Body of pancreas (tissue), 4 donors: ENCODE measurements around the gene ZNF594. TPM values are rescaled to one million over a fixed set of nuclear protein-coding genes. Genes with fewer than 3 reads are reported as not detected.
"Not testable (repeated sequence)": the region's sequence is repeated elsewhere in the genome, so short reads cannot be mapped to it uniquely, and the experiment has no call there.

ENCODE experiments used
- ATAC-seq: fragments of 150-250 bp; one replicate; pipeline ENCODE4 v1.9.1; 2016
- DNase-seq, 4 donors: peaks; one replicate each; pipeline ENCODE4 v3.0.0-alpha.2; 2019
- H3K27ac ChIP-seq, 4 donors: fragments of 200-600 bp; sonication (generic); 1 replicate in 3 of 4; 2 replicates in 1 of 4; pipeline versions ENCODE4 v1.5.1 to v1.6.1; 2016 to 2019; ENCODE audit warnings: mild to moderate bottlenecking in 1 of 4, mixed read lengths in 1 of 4, moderate library complexity in 1 of 4
- H3K27me3 ChIP-seq, 2 donors: fragments of 200-600 bp; sonication (generic); one replicate each; pipeline ENCODE4 v1.6.0; 2016; ENCODE audit warnings: mild to moderate bottlenecking in 1 of 2
- H3K36me3 ChIP-seq, 2 donors: fragments of 200-600 bp; sonication (generic); replicated peaks in 1 of 2; 2 replicates each; pipeline ENCODE4 v1.5.1; 2016; ENCODE audit warnings: low read depth in 2 of 2; ENCODE audit not compliant: insufficient read depth in 1 of 2
- H3K4me1 ChIP-seq: fragments of 200-600 bp; sonication (generic); one replicate; pipeline ENCODE4 v1.6.0; 2016
- H3K4me3 ChIP-seq, 2 donors: fragments of 200-600 bp; sonication (generic); 1 replicate in 1 of 2; 2 replicates in 1 of 2; pipeline ENCODE4 v1.5.1; 2016 to 2019
- H3K9me3 ChIP-seq, 3 donors: fragments of 200-600 bp; sonication (generic); 1 replicate in 2 of 3; 2 replicates in 1 of 3; pipeline ENCODE4 v1.5.1; 2016
- POLR2A ChIP-seq, 3 donors: fragments of 450-650 bp; IDR thresholded peaks; one replicate each; pipeline ENCODE4 v1.6.1; 2016; ENCODE audit warnings: antibody characterized with exemption in 3 of 3, mild to moderate bottlenecking in 2 of 3
- WGBS, 2 donors: methylation state at CpG; one replicate each; pipeline ENCODE4 v1.1.5; 2017; 5-methylcytosine and 5-hydroxymethylcytosine counted together
- intact Hi-C: fragments of 100-400 bp; cut with DNase I; formaldehyde crosslinking; loops from one replicate; pipeline ENCODE4 v1.15.1; 2023
- total RNA-seq, 2 donors: library from RNA; depleted of rRNA; stranded (reverse); fragments of >200 nt; gene quantifications; one replicate each; pipeline ENCODE4 v1.1.0, GENCODE V29; 2016
- TF ChIP-seq, protein P1 (sequence below), 7 experiments: fragments of 450-650 bp in 4 of 7; fragments of 200-600 bp in 3 of 7; sonication (generic) in 3 of 7; IDR thresholded peaks; one replicate each; pipeline ENCODE4 v1.5.1; 2016 to 2019; ENCODE audit warnings: antibody characterized with exemption in 7 of 7

Gene ZNF594
- total RNA-seq, 2 donors from 2014 or later = 4.4 to 6.9 TPM

DNA sequence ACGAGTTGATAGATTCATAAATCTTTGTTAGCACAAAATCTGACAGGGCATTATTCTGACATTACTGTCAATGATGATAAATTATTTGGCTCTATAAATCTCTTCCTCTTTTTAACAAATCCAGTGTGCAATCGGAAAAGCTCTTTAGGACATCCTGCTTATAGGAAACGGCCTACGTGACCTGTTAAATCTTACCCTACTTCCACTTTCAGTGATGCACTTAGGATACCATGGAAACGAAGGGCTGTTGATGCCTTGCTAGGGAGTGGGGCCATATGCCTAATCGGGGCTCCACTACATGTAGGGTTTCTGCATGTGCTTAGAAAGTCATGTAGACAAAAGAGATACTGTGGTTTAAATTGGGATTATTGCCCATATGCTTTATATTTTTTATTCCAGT, 27.2 kb downstream of the ZNF594 start:
- intact Hi-C loops = no loop called here
- Histone ChIP-seq H3K27ac (no peak overlapping the region), H3K36me3 (no peaks in the 10 kb centered on the region), H3K4me1 (no peaks in the 10 kb centered on the region), H3K27me3 (no peaks in the 10 kb centered on the region), H3K9me3 (no peaks in the 10 kb centered on the region), H3K4me3 (no peak overlapping the region)
- DNase-seq (no peak), ATAC-seq (no peak)
- TF ChIP-seq, protein P1, sequence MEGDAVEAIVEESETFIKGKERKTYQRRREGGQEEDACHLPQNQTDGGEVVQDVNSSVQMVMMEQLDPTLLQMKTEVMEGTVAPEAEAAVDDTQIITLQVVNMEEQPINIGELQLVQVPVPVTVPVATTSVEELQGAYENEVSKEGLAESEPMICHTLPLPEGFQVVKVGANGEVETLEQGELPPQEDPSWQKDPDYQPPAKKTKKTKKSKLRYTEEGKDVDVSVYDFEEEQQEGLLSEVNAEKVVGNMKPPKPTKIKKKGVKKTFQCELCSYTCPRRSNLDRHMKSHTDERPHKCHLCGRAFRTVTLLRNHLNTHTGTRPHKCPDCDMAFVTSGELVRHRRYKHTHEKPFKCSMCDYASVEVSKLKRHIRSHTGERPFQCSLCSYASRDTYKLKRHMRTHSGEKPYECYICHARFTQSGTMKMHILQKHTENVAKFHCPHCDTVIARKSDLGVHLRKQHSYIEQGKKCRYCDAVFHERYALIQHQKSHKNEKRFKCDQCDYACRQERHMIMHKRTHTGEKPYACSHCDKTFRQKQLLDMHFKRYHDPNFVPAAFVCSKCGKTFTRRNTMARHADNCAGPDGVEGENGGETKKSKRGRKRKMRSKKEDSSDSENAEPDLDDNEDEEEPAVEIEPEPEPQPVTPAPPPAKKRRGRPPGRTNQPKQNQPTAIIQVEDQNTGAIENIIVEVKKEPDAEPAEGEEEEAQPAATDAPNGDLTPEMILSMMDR (IDR thresholded peaks at IDR 0.05) = no peak
- TF ChIP-seq POLR2A (IDR thresholded peaks at IDR 0.05) = no peak
- 58 to 74% methylated on average over 6 of the region's 6 CpGs for WGBS, 2 donors

DNA sequence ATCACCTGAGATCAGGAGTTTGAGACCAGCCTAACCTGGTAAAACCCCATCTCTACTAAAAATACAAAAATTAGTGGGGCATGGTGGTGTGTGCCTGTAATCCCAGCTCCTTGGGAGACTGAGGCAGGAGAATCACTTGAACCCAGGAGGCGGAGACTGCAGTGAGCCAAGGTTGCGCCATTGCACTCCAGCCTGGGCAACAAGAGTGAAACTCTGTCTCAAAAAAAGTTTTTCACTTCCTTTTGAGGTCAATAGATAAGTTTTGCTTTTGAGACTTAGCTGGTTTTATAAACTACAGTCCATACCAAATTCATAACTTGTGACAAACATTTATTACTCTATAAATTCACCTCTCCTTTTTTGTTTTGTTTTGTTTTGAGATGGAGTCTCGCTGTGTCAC, 29.9 kb downstream of the ZNF594 start:
- H3K9me3 ChIP-seq, H3K36me3 ChIP-seq, intact Hi-C loops, H3K27ac ChIP-seq, H3K4me3 ChIP-seq, DNase-seq, H3K4me1 ChIP-seq, H3K27me3 ChIP-seq, ATAC-seq: not testable (repeated sequence)
- WGBS, 2 donors = 75 to 83% methylated on average over 3 of the region's 3 CpGs

DNA sequence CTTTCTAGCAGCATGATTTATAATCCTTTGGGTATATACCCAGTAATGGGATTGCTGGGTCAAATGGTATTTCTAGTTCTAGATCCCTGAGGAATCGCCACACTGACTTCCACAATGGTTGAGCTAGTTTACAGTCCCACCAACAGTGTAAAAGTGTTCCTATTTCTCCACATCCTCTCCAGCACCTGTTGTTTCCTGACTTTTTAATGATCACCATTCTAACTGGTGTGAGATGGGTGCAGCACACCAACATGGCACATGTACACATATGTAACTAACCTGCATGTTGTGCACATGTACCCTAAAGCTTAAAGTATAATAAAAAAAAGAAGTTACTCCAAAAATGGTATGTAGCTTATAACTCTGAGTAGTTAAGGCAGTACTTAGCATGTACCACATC, 31.0 kb downstream of the ZNF594 start:
- 80 to 100% methylated on average over 1 of the region's 1 CpG for WGBS, 2 donors
- H3K9me3 ChIP-seq, H3K27me3 ChIP-seq, ATAC-seq, DNase-seq, H3K4me1 ChIP-seq, intact Hi-C loops, H3K36me3 ChIP-seq, H3K4me3 ChIP-seq, H3K27ac ChIP-seq: not testable (repeated sequence)

DNA sequence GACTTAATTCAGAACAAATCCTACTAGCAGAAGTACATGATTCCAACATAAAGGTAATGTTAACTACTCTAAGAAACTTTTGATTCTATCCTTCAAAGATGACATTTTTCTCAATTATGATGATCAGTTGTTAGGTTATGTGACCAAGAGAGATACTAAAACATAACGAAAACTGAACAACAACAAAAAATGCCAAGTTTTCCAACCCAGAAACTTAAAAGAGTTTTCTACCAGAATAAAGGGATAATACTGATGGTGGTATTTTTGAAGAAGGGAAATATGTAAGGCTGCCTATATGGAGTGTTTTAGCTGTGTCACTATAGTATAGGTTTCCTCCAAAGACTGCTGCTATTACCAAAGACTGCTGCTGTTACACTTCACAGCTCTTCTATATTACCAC, 45.5 kb downstream of the ZNF594 start:
- intact Hi-C loops, H3K36me3 ChIP-seq, H3K4me3 ChIP-seq, H3K27me3 ChIP-seq, H3K4me1 ChIP-seq, ATAC-seq, H3K27ac ChIP-seq, DNase-seq, H3K9me3 ChIP-seq: not testable (repeated sequence)
- 45 to 83% methylated on average over 1 of the region's 1 CpG for WGBS, 2 donors

DNA sequence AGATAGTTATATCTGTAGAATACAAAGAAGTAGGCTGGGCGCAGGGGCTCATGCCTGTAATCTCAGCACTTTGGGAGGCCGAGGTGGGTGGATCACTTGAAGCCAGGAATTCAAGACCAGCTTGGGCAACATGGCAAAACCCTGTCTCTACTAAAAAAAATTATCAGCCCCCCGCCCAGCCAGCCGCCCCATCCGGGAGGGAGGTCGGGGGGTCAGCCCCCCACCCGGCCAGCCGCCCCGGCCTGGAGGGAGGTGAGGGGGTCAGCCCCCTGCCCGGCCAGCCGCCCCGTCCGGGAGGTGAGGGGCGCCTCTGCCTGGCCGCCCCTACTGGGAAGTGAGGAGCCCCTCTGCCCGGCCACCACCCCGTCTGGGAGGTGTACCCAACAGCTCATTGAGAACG, 48.8 kb downstream of the ZNF594 start:
- intact Hi-C loops, DNase-seq, ATAC-seq, H3K27ac ChIP-seq, H3K4me3 ChIP-seq, H3K36me3 ChIP-seq, H3K27me3 ChIP-seq, H3K9me3 ChIP-seq, H3K4me1 ChIP-seq: not testable (repeated sequence)
- 81 to 87% methylated on average over 11 to 14 of the region's 18 CpGs for WGBS, 2 donors

DNA sequence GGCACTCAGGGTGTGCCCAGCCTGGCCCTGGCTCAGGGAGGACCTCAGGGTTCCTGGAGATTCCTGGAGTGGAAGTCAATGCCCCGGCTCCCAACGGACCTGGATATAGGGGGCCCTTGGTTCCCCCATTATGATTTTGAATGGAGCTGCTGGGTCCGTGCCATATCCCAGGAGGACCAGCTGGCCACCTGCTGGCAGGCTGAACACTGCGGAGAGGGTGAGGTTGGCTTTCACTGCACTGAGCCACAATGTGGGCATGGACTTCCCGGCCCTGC, 52.3 kb downstream of the ZNF594 start:
- 80% methylated on average over 5 of the region's 5 CpGs; no CpG with 5 or more reads in 1 of the 2 donors for WGBS, 2 donors
- no peaks in the 10 kb centered on the region for H3K27me3 ChIP-seq
- H3K9me3 ChIP-seq = no peaks in the 10 kb centered on the region
- H3K36me3 ChIP-seq = no peaks in the 10 kb centered on the region
- no peak overlapping the region for H3K4me3 ChIP-seq
- ATAC-seq = no peak
- H3K4me1 ChIP-seq = no peaks in the 10 kb centered on the region
- no peak for TF ChIP-seq POLR2A (IDR thresholded peaks at IDR 0.05)
- TF ChIP-seq, protein P1 (IDR thresholded peaks at IDR 0.05) = no peak
- DNase-seq = no peak
- intact Hi-C loops = no loop called here
- H3K27ac ChIP-seq = no peak overlapping the region

DNA sequence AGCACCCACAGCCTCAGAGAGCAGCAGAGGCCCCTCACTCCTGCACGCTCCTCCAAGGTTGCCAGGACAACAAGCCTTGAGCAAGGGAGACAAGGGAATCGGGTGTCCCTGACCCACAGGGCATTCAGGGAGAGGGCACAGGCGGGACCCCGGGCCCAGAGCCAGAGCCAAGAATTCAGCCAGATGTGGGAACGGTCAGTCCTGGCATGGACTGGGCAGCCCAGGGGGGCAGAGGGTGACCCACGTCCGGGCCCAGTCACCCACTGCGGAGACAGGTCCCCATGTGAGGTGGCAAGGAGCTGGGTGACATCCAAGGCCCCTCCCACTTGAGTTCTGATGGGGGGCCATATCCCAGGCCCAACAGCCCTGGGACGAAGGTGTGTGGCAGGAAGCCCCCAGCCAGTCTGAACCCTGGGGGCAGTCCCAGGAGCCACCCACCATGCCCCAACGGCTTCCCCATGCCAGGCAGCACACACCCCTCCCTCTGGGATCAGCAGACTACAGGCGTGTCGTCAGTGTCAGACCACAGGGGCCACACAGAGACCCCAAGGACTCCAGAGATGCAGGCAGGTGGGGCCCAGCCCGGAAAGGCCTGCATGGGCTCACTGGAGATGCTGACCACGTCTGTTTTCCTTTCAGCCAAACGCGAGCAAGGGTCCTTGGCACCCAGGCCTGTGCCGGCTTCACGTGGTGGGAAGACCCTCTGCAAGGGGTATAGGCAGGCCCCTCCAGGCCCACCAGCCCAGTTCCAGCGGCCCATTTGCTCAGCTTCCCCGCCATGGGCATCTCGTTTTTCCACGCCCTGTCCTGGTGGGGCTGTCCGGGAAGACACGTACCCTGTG, 52.8 kb downstream of the ZNF594 start:
- 80 to 96% methylated on average over 6 to 24 of the region's 24 CpGs for WGBS, 2 donors
- Histone ChIP-seq H3K4me3 (no peak overlapping the region), H3K27me3 (no peaks in the 10 kb centered on the region), H3K27ac (no peak overlapping the region), H3K36me3 (no peaks in the 10 kb centered on the region), H3K9me3 (no peaks in the 10 kb centered on the region), H3K4me1 (no peaks in the 10 kb centered on the region)
- intact Hi-C loops = no loop called here
- DNase-seq (no peak), ATAC-seq (no peak)
- TF ChIP-seq, protein P1 (IDR thresholded peaks at IDR 0.05) = no peak
- TF ChIP-seq POLR2A (IDR thresholded peaks at IDR 0.05) = no peak

DNA sequence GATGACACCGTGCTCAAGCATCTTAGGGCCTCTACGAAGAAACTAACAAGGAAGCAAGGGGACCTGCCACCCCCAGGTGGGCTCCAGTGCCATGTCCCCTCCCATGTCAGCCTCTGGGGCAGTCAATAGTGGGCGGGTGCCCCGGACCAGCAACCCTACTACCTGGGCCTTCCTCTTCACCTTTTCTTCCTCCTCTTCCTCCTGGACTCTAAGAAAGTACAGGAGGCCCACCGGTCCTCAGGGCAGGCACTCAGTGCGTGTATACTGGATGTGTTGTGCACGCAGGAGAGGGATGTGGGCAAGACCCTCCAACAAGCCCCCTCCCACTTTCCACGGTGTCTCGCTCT, 53.5 kb downstream of the ZNF594 start:
- intact Hi-C loops, H3K27me3 ChIP-seq, H3K36me3 ChIP-seq, H3K4me3 ChIP-seq, H3K4me1 ChIP-seq, DNase-seq, ATAC-seq, H3K27ac ChIP-seq, H3K9me3 ChIP-seq: not testable (repeated sequence)
- WGBS, 2 donors = 91 to 93% methylated on average over 9 of the region's 9 CpGs

DNA sequence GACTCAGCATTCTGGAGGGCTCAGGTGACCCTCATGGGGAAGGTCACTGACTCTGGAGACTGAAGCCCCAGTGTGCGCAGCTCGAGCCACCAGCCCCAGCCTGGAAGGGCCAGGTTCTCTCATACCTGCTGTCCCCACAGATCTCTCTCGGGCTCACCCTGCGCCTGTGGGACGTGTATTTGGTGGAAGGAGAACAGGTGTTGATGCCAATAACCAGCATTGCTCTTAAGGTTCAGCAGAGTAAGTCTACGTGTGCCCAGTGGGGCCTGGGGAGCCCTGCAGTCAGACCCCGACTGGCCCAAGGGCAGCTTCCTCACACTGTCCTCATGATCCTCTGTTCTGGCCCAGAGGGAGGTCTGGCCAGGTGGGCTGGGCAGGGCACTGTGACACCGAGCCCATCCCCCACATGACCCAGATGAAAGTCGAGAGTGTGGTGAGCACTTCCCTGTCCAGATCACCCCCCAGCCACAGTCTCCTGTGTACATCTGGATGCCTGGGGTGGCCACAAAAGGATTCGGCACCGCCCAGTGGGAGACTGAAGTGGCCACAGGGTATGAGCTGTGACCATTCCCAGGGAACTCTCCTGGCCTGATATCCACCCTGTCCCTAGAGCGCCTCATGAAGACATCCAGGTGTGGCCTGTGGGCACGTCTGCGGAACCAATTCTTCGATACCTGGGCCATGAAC, 54.0 kb downstream of the ZNF594 start:
- ATAC-seq, H3K27ac ChIP-seq, DNase-seq, H3K36me3 ChIP-seq, H3K27me3 ChIP-seq, H3K9me3 ChIP-seq, intact Hi-C loops, H3K4me3 ChIP-seq, H3K4me1 ChIP-seq: not testable (repeated sequence)
- WGBS, 2 donors = 76 to 84% methylated on average over 6 to 15 of the region's 15 CpGs
